TTC549 (cell line): ENCODE data around the gene ANKRD13C.

Experiments used
- FAIRE-seq: peaks from 2 replicates; lab custom pipeline; 2012; peaks lifted over from hg19 to GRCh38; lab: Jason Lieb, UNC

Gene ANKRD13C

DNA sequence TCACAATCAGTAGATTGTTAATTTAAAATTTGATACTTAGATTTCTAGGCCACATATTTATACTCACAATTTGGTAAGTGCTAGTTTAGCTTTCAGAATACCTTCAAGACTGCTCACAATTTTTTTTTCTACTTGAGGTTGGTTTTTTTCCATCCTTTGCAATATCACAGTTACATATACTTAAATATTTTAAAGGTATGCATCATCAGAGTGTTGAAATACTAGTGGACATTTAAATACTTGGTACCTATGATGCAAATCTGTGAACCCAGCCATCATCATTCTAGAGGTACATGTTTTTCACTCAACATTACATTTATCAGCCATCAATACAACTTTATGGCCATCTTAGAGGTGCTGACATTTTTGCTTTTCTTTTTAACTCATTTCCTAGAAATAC, 143.0 kb downstream of the ANKRD13C start:
- no peak for FAIRE-seq

- no peak for FAIRE-seq
Observed at GRCh38 chr1:70210820-70211219, 143.7 kb downstream of the ANKRD13C start.
